Glutamatergic neuron (in vitro differentiated cells): ENCODE measurements around the gene SPRR1A. TPM values are rescaled to one million over a fixed set of nuclear protein-coding genes. Genes with fewer than 3 reads are reported as not detected.
A peak's percentile ranks its signal among the peaks of the same experiment; 100 is the strongest.

Source experiments
- DNase-seq: peaks from one replicate; pipeline ENCODE4 v3.0.0; 2022
- H3K27ac Mint-ChIP-seq: one replicate; pipeline ENCODE4 v1.8.0; 2020; ENCODE audit warnings: mild to moderate bottlenecking, mixed read lengths, inconsistent platforms; ENCODE audit not compliant: unreplicated experiment
- H3K27me3 Mint-ChIP-seq: one replicate; pipeline ENCODE4 v1.8.0; 2020; ENCODE audit warnings: mild to moderate bottlenecking, moderate library complexity, mixed read lengths, inconsistent platforms; ENCODE audit not compliant: unreplicated experiment
- H3K36me3 Mint-ChIP-seq: one replicate; pipeline ENCODE4 v1.8.0; 2020; ENCODE audit warnings: mild to moderate bottlenecking, mixed read lengths, inconsistent platforms; ENCODE audit not compliant: unreplicated experiment
- H3K4me1 Mint-ChIP-seq: one replicate; pipeline ENCODE4 v1.8.0; 2020; ENCODE audit warnings: mild to moderate bottlenecking, low read depth, mixed read lengths, inconsistent platforms; ENCODE audit not compliant: unreplicated experiment
- H3K4me3 Mint-ChIP-seq: one replicate; pipeline ENCODE4 v1.8.0; 2020; ENCODE audit warnings: mild to moderate bottlenecking, mixed read lengths, inconsistent platforms; ENCODE audit not compliant: unreplicated experiment
- H3K9me3 Mint-ChIP-seq: one replicate; pipeline ENCODE4 v1.8.0; 2020; ENCODE audit warnings: mild to moderate bottlenecking, moderate library complexity, mixed read lengths, inconsistent platforms; ENCODE audit not compliant: unreplicated experiment
- long read RNA-seq: library from polyadenylated mRNA; unstranded; transcript quantifications from one replicate; pipeline ENCODE4 v2.0.0, GENCODE V29; 2020; ENCODE audit not compliant: unreplicated experiment
- total RNA-seq: library from RNA; stranded (reverse); fragmentation: NEBNext Ultra II Directional; extraction: Animal tissue kit (Norgen Biotek cat#: 25700); gene quantifications from one replicate; pipeline ENCODE4 v1.2.1, GENCODE V29; 2021; ENCODE audit not compliant: unreplicated experiment
- TF ChIP-seq, protein P1 (sequence below): fragments of 200-600 bp; sonication (generic); IDR thresholded peaks from one replicate; pipeline ENCODE4 v1.5.0; 2021; ENCODE audit not compliant: partially characterized antibody, unreplicated experiment

The SPRR1A gene, protein sequence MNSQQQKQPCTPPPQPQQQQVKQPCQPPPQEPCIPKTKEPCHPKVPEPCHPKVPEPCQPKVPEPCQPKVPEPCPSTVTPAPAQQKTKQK
- total RNA-seq, result not detected
- long read RNA-seq, result 0 reads

DNA sequence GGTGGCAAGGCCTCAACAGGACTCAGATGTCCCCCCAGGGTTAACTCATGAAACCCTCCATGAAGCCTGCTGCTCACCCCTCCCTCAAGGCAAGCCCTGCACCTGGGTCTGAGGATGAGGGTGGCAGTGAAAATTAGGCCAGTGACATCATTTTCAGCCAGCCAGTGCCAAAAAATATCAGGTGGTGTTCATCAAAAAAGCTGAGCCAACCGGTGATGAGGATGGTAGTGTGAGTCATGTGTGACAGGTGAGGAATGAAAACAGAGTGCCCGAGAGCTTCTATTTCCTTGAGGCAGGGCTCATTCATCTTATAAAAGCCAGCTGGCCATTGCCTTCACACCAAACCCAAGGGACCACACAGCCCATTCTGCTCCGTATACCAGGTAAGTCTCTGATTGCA, at the start of gene SPRR1A:
TSS of gene SPRR1A (plus strand) at position 339 of the 400 bp plus-strand sequence. CDS start 1,150 bp downstream, outside the sequence.
- DNase-seq, result no peak
- Mint-ChIP-seq H3K27me3 (no peaks in the 10 kb centered on the region), H3K9me3 (no peaks in the 10 kb centered on the region), H3K27ac (no peak within 1 kb of the TSS), H3K4me3 (peak within 1 kb of the TSS; percentile 21), H3K36me3 (no peaks in the 10 kb centered on the region), H3K4me1 (peaks cover 3% of the 10 kb centered on the region)
- TF ChIP-seq, protein P1, sequence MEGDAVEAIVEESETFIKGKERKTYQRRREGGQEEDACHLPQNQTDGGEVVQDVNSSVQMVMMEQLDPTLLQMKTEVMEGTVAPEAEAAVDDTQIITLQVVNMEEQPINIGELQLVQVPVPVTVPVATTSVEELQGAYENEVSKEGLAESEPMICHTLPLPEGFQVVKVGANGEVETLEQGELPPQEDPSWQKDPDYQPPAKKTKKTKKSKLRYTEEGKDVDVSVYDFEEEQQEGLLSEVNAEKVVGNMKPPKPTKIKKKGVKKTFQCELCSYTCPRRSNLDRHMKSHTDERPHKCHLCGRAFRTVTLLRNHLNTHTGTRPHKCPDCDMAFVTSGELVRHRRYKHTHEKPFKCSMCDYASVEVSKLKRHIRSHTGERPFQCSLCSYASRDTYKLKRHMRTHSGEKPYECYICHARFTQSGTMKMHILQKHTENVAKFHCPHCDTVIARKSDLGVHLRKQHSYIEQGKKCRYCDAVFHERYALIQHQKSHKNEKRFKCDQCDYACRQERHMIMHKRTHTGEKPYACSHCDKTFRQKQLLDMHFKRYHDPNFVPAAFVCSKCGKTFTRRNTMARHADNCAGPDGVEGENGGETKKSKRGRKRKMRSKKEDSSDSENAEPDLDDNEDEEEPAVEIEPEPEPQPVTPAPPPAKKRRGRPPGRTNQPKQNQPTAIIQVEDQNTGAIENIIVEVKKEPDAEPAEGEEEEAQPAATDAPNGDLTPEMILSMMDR, result no peak

DNA sequence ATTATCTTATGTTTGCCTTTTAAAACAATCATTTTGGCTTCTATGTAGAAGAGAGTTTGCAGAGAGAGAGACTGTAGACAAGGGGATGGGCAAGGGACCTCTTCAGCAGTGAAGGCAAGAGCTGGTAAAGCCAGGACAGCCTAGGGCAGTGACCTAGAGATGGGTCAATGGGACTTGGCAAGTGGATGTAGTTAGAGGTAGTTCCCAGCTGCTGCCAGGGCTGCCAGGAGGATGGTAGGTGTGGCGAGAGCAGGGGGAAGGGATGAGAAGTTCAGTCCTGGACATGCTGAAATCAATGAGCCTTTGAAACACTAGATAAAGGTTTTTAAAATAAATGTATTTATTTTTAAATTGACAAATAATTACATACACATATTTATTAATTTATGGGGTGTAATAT, 43.3 kb upstream of the SPRR1A start:
- H3K27ac Mint-ChIP-seq, result no peak overlapping the region
- H3K27me3 Mint-ChIP-seq, result peaks cover 5% of the 10 kb centered on the region
- H3K4me1 Mint-ChIP-seq, result no peaks in the 10 kb centered on the region
- TF ChIP-seq, protein P1, result no peak
- DNase-seq, result no peak
- H3K9me3 Mint-ChIP-seq, result no peaks in the 10 kb centered on the region
- H3K4me3 Mint-ChIP-seq, result no peak overlapping the region
- H3K36me3 Mint-ChIP-seq, result no peaks in the 10 kb centered on the region

DNA sequence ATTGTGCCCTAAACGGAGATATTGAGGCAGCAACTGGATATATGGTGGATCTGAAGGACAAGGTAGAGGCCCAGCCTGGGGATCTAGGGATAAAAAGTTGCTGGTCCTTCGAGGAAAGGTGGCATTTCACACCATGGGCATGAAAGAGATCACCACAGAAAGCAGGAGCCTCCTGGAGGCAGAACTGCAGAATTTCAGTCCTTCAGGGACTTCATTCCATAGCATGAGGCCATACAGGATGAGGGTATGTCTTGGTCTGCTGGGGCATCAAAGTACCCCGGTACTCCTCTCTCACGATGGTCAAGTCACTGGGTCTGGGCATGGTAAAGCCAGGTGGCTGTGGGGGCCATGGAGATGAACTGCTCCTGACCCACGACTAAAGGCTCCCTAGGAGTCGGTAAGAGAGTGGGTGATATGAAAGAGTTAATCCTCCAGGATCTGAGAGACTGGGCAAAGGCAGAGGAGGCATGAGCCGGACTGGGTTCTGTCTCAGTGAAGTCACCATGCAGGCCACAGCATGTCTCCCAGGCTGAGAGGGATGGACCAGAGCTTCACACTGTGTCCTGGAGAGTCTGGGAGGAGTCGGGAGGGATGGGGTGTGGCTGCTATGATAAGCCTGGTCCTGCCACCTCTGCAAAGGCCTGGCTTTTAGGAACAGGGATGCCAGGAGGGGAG, 42.7 kb upstream of the SPRR1A start:
- Mint-ChIP-seq H3K4me3 (no peak overlapping the region), H3K9me3 (no peaks in the 10 kb centered on the region), H3K4me1 (no peaks in the 10 kb centered on the region), H3K36me3 (no peaks in the 10 kb centered on the region), H3K27ac (no peak overlapping the region), H3K27me3 (peaks cover 5% of the 10 kb centered on the region)
- DNase-seq, result no peak
- TF ChIP-seq, protein P1, result no peak

DNA sequence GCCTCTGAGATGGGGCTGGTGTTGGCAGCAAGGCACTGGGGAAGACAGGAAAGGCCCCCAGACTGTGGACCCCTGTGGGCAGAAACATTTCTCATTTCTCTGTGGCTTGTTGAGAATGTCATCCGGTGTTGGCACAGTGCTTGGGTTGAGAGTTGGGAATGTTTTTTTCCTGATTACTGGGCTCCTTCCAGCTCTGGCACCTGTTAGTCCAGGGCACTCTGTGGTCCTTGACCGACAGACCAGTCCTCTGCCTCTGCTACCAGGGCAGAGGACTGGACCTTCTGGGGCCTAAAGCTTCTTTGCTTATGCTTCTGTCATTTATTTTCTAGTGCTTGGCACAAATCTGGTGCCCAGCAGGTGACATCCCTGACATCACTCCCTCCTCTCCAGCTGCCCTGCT, 41.7 kb upstream of the SPRR1A start:
- Mint-ChIP-seq H3K9me3 (peaks cover under 1% of the 10 kb centered on the region), H3K4me1 (no peaks in the 10 kb centered on the region)

DNA sequence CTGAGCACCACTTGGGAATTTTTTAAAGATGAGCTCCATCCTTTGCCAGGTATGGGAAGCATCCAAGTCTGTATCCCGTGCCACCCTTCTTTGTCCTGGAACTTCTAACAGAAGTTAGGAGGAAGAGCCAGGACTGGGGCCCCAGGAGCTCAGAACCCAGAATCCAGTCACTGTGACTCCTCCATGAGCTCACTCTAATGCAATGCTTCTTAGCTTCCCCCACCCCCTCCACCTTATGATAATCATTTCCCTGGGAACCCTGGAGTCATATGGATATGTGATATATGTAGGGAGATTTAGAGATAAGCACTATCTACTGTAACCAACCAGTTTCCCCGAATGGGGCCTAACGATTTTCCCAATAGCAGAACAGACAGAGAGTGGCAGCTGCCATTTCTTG, 37.6 kb upstream of the SPRR1A start:
- Mint-ChIP-seq H3K27ac (no peak overlapping the region), H3K27me3 (peaks cover 9% of the 10 kb centered on the region), H3K36me3 (no peaks in the 10 kb centered on the region), H3K4me3 (no peak overlapping the region), H3K9me3 (peaks cover 4% of the 10 kb centered on the region), H3K4me1 (no peaks in the 10 kb centered on the region)
- TF ChIP-seq, protein P1, result no peak
- DNase-seq, result no peak

More for the DNA sequence above, 41.7 kb upstream of the SPRR1A start:
- TF ChIP-seq, protein P1, result no peak
- Mint-ChIP-seq H3K4me3 (no peak overlapping the region), H3K27me3 (peaks cover 3% of the 10 kb centered on the region), H3K36me3 (no peaks in the 10 kb centered on the region), H3K27ac (no peak overlapping the region)
- DNase-seq, result no peak
